Measurements from ENCODE around the gene CHST1.

Gene CHST1, protein sequence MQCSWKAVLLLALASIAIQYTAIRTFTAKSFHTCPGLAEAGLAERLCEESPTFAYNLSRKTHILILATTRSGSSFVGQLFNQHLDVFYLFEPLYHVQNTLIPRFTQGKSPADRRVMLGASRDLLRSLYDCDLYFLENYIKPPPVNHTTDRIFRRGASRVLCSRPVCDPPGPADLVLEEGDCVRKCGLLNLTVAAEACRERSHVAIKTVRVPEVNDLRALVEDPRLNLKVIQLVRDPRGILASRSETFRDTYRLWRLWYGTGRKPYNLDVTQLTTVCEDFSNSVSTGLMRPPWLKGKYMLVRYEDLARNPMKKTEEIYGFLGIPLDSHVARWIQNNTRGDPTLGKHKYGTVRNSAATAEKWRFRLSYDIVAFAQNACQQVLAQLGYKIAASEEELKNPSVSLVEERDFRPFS
- 0 to 0.08 (median 0) reads per million in 4 donors for total RNA-seq

- DNase-seq, result no peak
Measured at GRCh38 chr11:45665206-45665932, at the start of gene CHST1. TSS of gene CHST1 (minus strand) at chr11:45665622. CDS start at chr11:45650923, 14,699 bp downstream.

DNA sequence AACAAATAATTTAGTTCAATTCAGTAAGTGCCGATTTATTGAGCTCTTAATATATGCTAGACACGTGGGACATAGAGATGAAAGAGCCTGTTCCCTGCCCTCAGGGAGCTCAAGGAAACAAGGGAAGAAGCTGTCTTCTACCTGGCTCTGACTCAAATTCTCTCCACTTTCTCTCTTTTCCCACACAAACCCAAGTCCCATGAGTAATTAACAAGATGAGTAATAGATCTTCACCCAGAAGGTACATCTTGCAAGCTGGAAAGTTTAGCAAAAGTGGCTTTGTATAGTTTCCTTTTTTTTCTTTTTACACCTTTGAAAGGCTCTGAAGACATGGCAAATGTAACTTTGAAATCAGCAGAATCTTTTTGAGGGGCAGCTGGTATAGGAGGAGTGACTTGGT, 48.2 kb upstream of the CHST1 start:
- no peak for DNase-seq

- no peak for DNase-seq
Measured at GRCh38 chr11:45710561-45710960, 45.1 kb upstream of the CHST1 start.

GRCh38 chr11:45708887-45709663, 43.7 kb upstream of the CHST1 start:
- no peak for DNase-seq

DNA sequence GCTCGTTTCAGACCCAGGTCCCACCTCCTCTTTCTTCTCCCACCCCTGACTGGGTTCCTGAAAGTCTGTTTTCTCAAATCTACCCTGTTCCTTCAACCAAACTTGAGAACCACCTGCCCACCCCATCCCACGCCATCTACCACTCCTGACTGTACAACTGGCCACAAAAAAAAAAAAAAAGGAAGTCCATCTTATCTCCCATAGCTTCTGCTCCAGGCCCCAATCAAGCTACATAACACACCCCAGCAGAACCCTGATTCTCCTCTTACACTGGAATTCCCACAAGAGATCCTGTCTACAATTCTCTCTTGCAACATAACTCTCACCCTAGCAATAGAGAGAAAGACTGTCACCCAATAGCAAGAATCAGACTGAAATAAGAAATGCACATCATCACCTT, 39.2 kb upstream of the CHST1 start:
- DNase-seq, result no peak

GRCh38 chr11:45704133-45704532, 38.7 kb upstream of the CHST1 start:
- DNase-seq, result no peak

DNA sequence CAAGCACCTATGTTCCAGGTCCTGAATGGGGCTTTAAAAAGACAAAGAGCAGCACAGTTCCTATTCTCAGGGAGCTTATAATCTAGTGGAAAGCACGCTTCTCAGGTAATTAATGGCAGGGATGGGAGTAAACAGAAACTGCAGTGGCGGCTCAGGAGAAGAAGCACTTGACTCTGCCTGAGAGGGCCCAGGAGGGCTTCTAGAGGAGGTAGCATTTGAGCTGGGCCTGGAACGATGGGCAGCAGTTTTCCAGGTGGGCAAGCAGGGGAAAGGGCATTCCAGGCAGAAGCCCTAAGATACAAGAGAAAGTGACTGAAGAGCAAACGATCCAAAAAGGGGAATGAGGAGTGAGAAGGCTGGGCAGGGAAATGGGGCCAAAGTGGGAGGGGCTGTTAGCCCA, 37.1 kb upstream of the CHST1 start:
- no peak for DNase-seq

DNA sequence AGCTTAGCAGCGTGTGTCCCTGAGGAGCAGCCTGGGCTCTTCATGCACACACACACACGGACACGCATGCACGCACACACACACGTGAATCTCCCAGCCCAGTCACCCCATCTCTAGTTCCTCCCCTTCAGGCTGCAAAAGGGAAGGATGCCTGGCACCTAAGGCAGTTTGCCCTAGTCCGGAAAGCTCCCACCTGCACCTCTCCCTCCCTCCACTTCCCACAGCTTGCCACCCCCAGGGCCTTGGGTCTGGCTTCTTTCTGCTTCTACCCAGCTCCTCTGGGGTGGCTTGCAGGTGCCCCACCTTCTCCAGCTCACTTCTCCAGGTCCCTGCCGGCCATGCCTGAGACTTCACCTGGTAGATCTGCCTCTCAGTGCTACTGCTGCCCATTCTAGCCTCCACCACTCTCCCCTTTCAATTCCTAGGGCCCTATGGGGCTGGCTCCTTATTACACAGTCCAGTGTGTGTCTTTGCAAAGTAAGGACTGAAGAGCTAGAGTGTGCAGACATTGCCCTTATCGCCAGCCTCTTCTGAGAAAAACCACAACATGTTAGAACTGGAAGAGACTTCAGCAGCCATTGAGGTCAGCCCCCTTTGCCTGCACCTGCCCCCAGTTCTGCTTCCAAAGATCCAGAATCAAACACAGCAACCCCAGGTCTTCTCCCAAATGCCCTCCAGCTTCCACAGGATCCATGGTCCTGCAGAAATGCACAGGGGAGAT, 33.5 kb upstream of the CHST1 start:
- DNase-seq, result no peak

DNA sequence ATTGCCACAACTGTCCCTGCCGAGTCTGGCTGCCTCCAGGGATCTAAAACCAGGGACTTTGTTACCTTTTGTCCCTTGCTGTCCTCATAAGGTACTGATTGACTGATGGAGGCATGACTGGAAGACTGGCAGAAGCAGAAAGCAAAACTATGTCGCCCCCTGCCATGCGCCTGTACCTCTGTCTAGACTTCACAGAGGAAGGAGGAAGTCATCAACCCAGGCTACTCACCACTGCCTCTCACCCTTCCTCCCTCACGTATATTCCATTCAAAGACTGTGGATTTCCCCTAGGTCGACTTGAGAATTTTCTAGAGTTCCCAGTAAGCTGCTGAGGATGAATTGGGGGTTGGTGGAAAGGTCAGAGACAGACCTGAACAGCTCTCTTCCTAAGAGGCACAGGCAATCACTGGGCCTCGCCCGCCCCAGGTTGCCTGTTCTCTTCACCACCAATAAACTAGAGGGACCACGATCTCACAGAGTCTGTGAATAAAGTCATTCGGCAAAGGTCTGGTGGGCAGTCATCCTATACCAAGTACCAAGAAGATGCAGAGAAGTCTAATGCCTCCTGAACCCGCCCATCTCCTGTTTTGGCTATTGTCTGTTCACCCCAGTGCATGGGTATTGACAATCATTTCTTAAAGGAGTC, 27.5 kb upstream of the CHST1 start:
- no peak for DNase-seq

DNA sequence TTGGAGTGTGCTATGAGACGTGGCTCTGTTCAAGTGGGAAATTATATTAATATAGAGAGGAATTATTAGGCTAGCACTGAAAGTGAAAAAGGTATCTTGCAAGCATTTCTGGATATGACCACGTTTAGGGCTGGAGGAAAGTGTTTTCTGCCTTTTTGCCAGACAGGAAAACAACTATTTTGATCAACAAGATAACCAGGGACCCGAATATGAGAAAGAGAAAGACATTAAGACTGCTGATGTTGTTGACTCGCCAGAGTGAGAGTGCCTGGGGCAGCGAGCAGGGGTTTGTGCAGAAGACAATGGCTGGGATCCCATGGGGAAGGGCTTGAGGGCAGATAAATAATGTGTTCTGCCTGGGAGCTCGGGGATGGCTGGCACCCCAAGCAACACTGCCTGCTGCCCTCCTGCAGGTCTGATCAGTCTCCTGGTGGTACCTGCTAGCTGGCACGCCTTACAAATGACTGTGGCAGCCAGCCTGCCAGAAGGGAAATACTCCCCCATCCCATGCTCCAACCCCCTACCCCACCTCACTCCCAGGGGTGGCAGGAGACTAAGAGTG, 23.1 kb upstream of the CHST1 start:
- DNase-seq, result no peak

DNA sequence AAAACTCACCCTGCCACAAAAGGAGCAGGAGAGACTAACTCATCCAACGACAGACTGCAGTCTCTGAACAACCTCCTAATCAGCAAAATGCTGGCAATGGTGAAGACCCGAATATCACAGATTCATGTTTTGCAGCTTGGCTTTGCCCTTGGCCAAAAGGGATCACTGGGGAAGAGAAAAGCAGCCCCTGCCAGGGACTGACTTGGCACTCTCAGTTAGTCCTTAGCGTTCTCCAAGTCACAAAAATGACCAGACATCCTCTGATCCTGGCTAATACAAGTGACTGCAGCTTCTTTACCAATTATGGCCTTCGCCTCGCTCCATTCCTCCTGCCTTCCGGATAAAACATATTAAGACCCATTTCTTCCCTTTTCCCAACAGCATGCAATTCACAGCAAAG, 22.4 kb upstream of the CHST1 start:
- no peak for DNase-seq

- no peak for DNase-seq
Measured at GRCh38 chr11:45685964-45686537, 20.6 kb upstream of the CHST1 start.

DNA sequence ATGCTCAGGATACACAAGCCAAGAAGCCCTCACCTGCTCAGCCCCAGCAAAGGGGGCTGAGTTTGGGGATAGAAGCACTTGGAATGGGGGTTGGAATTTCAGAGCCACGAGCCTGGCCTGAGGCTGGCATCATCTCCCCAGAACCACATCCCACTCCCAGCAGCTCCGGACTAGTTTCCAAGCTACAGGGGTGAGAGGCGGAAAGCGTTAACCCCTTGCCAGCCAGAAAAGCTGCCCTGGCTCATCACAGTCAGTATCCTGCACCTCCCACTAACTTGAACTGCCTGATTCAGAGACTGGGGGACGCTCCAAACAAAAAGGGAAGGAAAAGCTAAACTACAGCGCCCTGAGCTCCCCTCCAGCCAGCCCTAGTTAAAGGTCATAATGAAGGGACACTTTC, 19.0 kb upstream of the CHST1 start:
- no peak for DNase-seq

GRCh38 chr11:45683271-45684058, 18.0 kb upstream of the CHST1 start:
- no peak for DNase-seq

DNA sequence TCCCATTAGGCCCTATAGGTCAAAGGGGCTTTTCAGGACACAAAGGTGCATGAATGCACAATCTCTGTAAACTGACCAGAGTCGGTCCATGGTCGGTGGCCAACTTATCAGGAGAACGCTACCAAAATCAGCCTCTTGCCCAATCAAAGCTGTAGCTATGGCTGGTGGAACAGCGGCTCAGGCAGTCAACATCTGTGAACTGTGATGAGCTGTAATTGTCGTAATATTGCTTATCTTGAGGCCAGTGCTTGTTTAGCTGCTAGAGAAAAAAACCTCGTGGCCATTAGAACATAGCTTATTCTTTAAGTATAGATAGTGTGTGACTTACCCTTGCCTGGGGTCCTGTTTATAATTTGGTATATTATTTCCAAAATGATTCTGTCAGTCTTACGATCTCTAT, 14.4 kb upstream of the CHST1 start:
- no peak for DNase-seq

- DNase-seq, result no peak
Measured at GRCh38 chr11:45678976-45679375, 13.6 kb upstream of the CHST1 start.

DNA sequence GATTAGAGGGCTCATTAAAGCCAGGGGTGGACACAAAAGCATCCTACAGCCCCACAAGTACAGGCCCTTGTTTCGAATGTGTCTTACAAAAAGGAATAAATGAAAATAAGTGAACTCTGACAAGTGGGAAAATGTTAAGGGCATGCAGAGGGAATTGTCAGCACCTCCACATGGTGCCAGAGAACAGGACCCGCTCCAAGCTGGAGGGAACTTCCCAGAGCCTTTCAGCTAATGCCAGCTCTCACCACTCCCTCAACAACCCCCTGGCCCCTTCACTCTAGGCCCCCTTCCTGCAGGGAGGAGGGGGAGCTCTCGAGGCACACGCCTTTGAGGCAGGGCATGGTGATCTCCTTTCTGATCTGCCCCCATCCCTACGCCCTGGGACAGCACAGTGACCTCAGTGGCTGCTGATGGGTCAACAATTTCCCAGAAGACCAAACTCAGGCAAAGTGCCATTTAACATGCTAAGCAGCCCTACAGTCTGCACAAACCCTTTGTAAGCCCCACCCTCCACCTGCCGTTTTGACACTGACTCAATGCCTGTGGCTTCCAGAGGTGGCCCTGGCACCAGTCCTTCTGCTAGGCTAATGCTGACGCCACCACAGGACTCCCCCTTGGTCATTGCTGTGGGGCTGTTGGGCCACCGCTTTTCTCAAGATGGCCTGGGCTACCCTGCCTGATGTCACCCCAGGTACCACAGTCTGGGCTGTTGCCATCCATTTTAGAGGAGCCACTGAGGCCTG, 12.5 kb upstream of the CHST1 start:
- DNase-seq, result no peak

- DNase-seq, result no peak
Measured at GRCh38 chr11:45676522-45677095, 11.2 kb upstream of the CHST1 start.

- DNase-seq, result no peak
Measured at GRCh38 chr11:45675646-45676045, 10.2 kb upstream of the CHST1 start.

Data from T-helper 1 cell (primary cell).